ENCODE data around the gene S100A2. TPM values are rescaled to one million over a fixed set of nuclear protein-coding genes. Genes with fewer than 3 reads are reported as not detected.
"Not testable (repeated sequence)": the region's sequence is repeated elsewhere in the genome, so short reads cannot be mapped to it uniquely, and the experiment has no call there.

Gene S100A2
- total RNA-seq, 1 donor from 2014 or later: 3.8 TPM

- H3K4me2 ChIP-seq (ENCODE audit: low read length): no peak overlapping the region
- H3K4me3 ChIP-seq (ENCODE audit: insufficient read depth, low read depth, low read length): no peak overlapping the region
- H3K79me2 ChIP-seq (ENCODE audit: insufficient read depth, low read length): no peaks in the 10 kb centered on the region
- H2AFZ ChIP-seq (ENCODE audit: low read depth, low read length): no peak overlapping the region
- no peak overlapping the region for H3K27ac Mint-ChIP-seq (ENCODE audit: unreplicated experiment)
- no peaks in the 10 kb centered on the region for H3K9me3 Mint-ChIP-seq (ENCODE audit: unreplicated experiment)
- FAIRE-seq: no peak
- TF ChIP-seq EZH2 (IDR thresholded peaks at IDR 0.05; ENCODE audit: insufficient read depth, low read length) (no peak), CTCF (IDR thresholded peaks at IDR 0.05; ENCODE audit: insufficient read depth, low read depth, low read length) (no peak)
- no peaks in the 10 kb centered on the region for H3K9me3 ChIP-seq (ENCODE audit: insufficient read depth, low read depth, low read length)
- H3K27ac ChIP-seq (ENCODE audit: low read depth, low read length): no peak overlapping the region
- H3K36me3 ChIP-seq (ENCODE audit: insufficient read depth, low read length): no peaks in the 10 kb centered on the region
- DNase-seq (ENCODE audit: low read depth): no peak
- H3K4me3 Mint-ChIP-seq (ENCODE audit: unreplicated experiment): no peak overlapping the region
- no peak overlapping the region for H3K9ac ChIP-seq (ENCODE audit: low read length)
- no peaks in the 10 kb centered on the region for H3K27me3 ChIP-seq (ENCODE audit: insufficient read depth, low read length)
- no peaks in the 10 kb centered on the region for H3K27me3 Mint-ChIP-seq (ENCODE audit: low read depth, unreplicated experiment)
- H4K20me1 ChIP-seq (ENCODE audit: insufficient read depth, low read length): no peaks in the 10 kb centered on the region
- peaks cover 30% of the 10 kb centered on the region for H3K4me1 Mint-ChIP-seq (ENCODE audit: low read depth, unreplicated experiment)
- peaks cover 38% of the 10 kb centered on the region for H3K4me1 ChIP-seq (ENCODE audit: insufficient read depth, low read length)
- no peaks in the 10 kb centered on the region for H3K36me3 Mint-ChIP-seq (ENCODE audit: low read depth, unreplicated experiment)
Observed at GRCh38 chr1:153563991-153564390, 1.7 kb downstream of the S100A2 start.

GRCh38 chr1:153563483-153563901 lies 2.2 kb downstream of the S100A2 start:
- no peak overlapping the region for H3K27ac Mint-ChIP-seq (ENCODE audit: unreplicated experiment)
- Histone ChIP-seq H3K36me3 (ENCODE audit: insufficient read depth, low read length) (no peaks in the 10 kb centered on the region), H2AFZ (ENCODE audit: low read depth, low read length) (no peak overlapping the region), H3K4me1 (ENCODE audit: insufficient read depth, low read length) (peaks cover 34% of the 10 kb centered on the region), H3K27me3 (ENCODE audit: insufficient read depth, low read length) (no peaks in the 10 kb centered on the region), H3K4me3 (ENCODE audit: insufficient read depth, low read depth, low read length) (no peak overlapping the region), H3K9ac (ENCODE audit: low read length) (no peak overlapping the region), H3K9me3 (ENCODE audit: insufficient read depth, low read depth, low read length) (no peaks in the 10 kb centered on the region), H3K27ac (ENCODE audit: low read depth, low read length) (no peak overlapping the region), H3K4me2 (ENCODE audit: low read length) (no peak overlapping the region), H3K79me2 (ENCODE audit: insufficient read depth, low read length) (no peaks in the 10 kb centered on the region), H4K20me1 (ENCODE audit: insufficient read depth, low read length) (no peaks in the 10 kb centered on the region)
- H3K4me3 Mint-ChIP-seq (ENCODE audit: unreplicated experiment): no peak overlapping the region
- no peaks in the 10 kb centered on the region for H3K36me3 Mint-ChIP-seq (ENCODE audit: low read depth, unreplicated experiment)
- FAIRE-seq (no peak), DNase-seq (ENCODE audit: low read depth) (no peak)
- H3K27me3 Mint-ChIP-seq (ENCODE audit: low read depth, unreplicated experiment): no peaks in the 10 kb centered on the region
- TF ChIP-seq CTCF (IDR thresholded peaks at IDR 0.05; ENCODE audit: insufficient read depth, low read depth, low read length) (no peak), EZH2 (IDR thresholded peaks at IDR 0.05; ENCODE audit: insufficient read depth, low read length) (no peak)
- H3K4me1 Mint-ChIP-seq (ENCODE audit: low read depth, unreplicated experiment): peaks cover 28% of the 10 kb centered on the region
- no peaks in the 10 kb centered on the region for H3K9me3 Mint-ChIP-seq (ENCODE audit: unreplicated experiment)

GRCh38 chr1:153562021-153562420 lies 3.6 kb downstream of the S100A2 start:
- not testable (repeated sequence) for H3K9ac ChIP-seq (ENCODE audit: low read length); H3K27me3 Mint-ChIP-seq (ENCODE audit: low read depth, unreplicated experiment); H3K27ac ChIP-seq (ENCODE audit: low read depth, low read length); H3K36me3 Mint-ChIP-seq (ENCODE audit: low read depth, unreplicated experiment); DNase-seq (ENCODE audit: low read depth); H4K20me1 ChIP-seq (ENCODE audit: insufficient read depth, low read length); H3K27ac Mint-ChIP-seq (ENCODE audit: unreplicated experiment); H2AFZ ChIP-seq (ENCODE audit: low read depth, low read length); FAIRE-seq; H3K36me3 ChIP-seq (ENCODE audit: insufficient read depth, low read length); H3K4me3 ChIP-seq (ENCODE audit: insufficient read depth, low read depth, low read length); H3K4me3 Mint-ChIP-seq (ENCODE audit: unreplicated experiment); H3K9me3 ChIP-seq (ENCODE audit: insufficient read depth, low read depth, low read length); H3K9me3 Mint-ChIP-seq (ENCODE audit: unreplicated experiment); H3K27me3 ChIP-seq (ENCODE audit: insufficient read depth, low read length); H3K4me2 ChIP-seq (ENCODE audit: low read length); H3K79me2 ChIP-seq (ENCODE audit: insufficient read depth, low read length)
- peaks cover 19% of the 10 kb centered on the region for H3K4me1 ChIP-seq (ENCODE audit: insufficient read depth, low read length)
- H3K4me1 Mint-ChIP-seq (ENCODE audit: low read depth, unreplicated experiment): peaks cover 16% of the 10 kb centered on the region

Measured in astrocyte (in vitro differentiated cells and primary cell).